WTC11 (cell line): ENCODE results near the gene CNTFR. TPM values are rescaled to one million over a fixed set of nuclear protein-coding genes. Genes with fewer than 3 reads are reported as not detected.

Experiments
- ATAC-seq: fragments of 200-7000 bp; cut with Tn5 transposase; 2 replicates; pipeline ENCODE4 v1.10.0; 2021; ENCODE audit warnings: mild to moderate bottlenecking, moderate library complexity
- CTCF ChIA-PET: fragments of 300-600 bp; sonication (Branson Sonifier 250); formaldehyde crosslinking; loops from one replicate; lab custom pipeline; 2021; ENCODE audit warnings: antibody characterized with exemption; lab: Charles Lee
- POLR2A ChIA-PET: fragments of 350-600 bp; sonication (Branson Sonifier 250); formaldehyde crosslinking; loops from one replicate; lab custom pipeline; 2021; ENCODE audit warnings: antibody characterized with exemption; lab: Charles Lee
- DNase-seq: peaks from one replicate; pipeline ENCODE4 v3.0.0; 2021; ENCODE audit warnings: low spot score
- H3K27ac Mint-ChIP-seq: 2 replicates; pipeline ENCODE4 v1.8.0; 2021; ENCODE audit warnings: mixed read lengths
- H3K27me3 Mint-ChIP-seq: 2 replicates; pipeline ENCODE4 v1.8.0; 2021; ENCODE audit warnings: low read depth, mild to moderate bottlenecking, moderate library complexity, mixed read lengths
- H3K36me3 Mint-ChIP-seq: 2 replicates; pipeline ENCODE4 v1.8.0; 2021; ENCODE audit warnings: mixed read lengths
- H3K4me1 Mint-ChIP-seq: 2 replicates; pipeline ENCODE4 v1.8.0; 2022; ENCODE audit warnings: mixed read lengths
- H3K4me3 Mint-ChIP-seq: 2 replicates; pipeline ENCODE4 v1.8.0; 2021; ENCODE audit warnings: mild to moderate bottlenecking, moderate library complexity, mixed read lengths
- H3K9me3 Mint-ChIP-seq: 2 replicates; pipeline ENCODE4 v1.8.0; 2021; ENCODE audit warnings: mixed read lengths
- ETV6 ChIP-seq: sonication (generic); formaldehyde crosslinking; IDR thresholded peaks from 2 replicates; pipeline ENCODE4 v1.8.1; 2022; ENCODE audit warnings: mild to moderate bottlenecking, missing genetic modification reagents
- KAT7 ChIP-seq: sonication (generic); formaldehyde crosslinking; IDR thresholded peaks from 2 replicates; pipeline ENCODE4 v1.8.1; 2023; ENCODE audit warnings: missing genetic modification reagents, mild to moderate bottlenecking, borderline replicate concordance
- NFYB ChIP-seq: sonication (generic); formaldehyde crosslinking; conservative IDR thresholded peaks from 2 replicates; pipeline ENCODE4 v1.8.0; 2022; ENCODE audit warnings: low read depth, missing genetic modification reagents
- NR1H2 ChIP-seq: sonication (generic); formaldehyde crosslinking; IDR thresholded peaks from 2 replicates; pipeline ENCODE4 v1.9.0; 2021; ENCODE audit warnings: mild to moderate bottlenecking, moderate library complexity, missing genetic modification reagents
- PRRX2 ChIP-seq: fragments of 250-450 bp; sonication (Bioruptor Pico); IDR thresholded peaks from 2 replicates; pipeline ENCODE4 v1.8.0; 2021; ENCODE audit warnings: mild to moderate bottlenecking
- RELA ChIP-seq: sonication (generic); formaldehyde crosslinking; IDR thresholded peaks from 2 replicates; pipeline ENCODE4 v1.8.1; 2022; ENCODE audit warnings: missing genetic modification reagents, mild to moderate bottlenecking, borderline replicate concordance
- TEAD1 ChIP-seq: sonication (generic); formaldehyde crosslinking; IDR thresholded peaks from 2 replicates; pipeline ENCODE4 v1.8.0; 2022; ENCODE audit warnings: mild to moderate bottlenecking, missing genetic modification reagents
- ZBTB21 ChIP-seq: sonication (generic); formaldehyde crosslinking; IDR thresholded peaks from 2 replicates; pipeline ENCODE4 v1.8.1; 2023; ENCODE audit warnings: mild to moderate bottlenecking, missing genetic modification reagents, borderline replicate concordance
- total RNA-seq: library from RNA; stranded (reverse); gene quantifications from 3 replicates; pipeline ENCODE4 v1.2.3, GENCODE V29; 2021
- TF ChIP-seq, protein P1 (sequence below): sonication (generic); formaldehyde crosslinking; conservative IDR thresholded peaks from 2 replicates; pipeline ENCODE4 v1.8.1; 2023; ENCODE audit warnings: mild to moderate bottlenecking, low read depth, missing genetic modification reagents, moderate library complexity
- TF ChIP-seq, protein P2 (sequence below): sonication (generic); formaldehyde crosslinking; conservative IDR thresholded peaks from 2 replicates; pipeline ENCODE4 v1.8.1; 2022; ENCODE audit warnings: mild to moderate bottlenecking, missing genetic modification reagents
- TF ChIP-seq, protein P3 (sequence below): fragments of 200-600 bp; IDR thresholded peaks from 2 replicates; pipeline ENCODE4 v1.8.0; 2022; ENCODE audit warnings: antibody characterized with exemption
- TF ChIP-seq, protein P4 (sequence below): sonication (generic); formaldehyde crosslinking; IDR thresholded peaks from 2 replicates; pipeline ENCODE4 v1.8.1; 2022; ENCODE audit warnings: low read depth, mild to moderate bottlenecking, moderate library complexity, missing genetic modification reagents, borderline replicate concordance
- TF ChIP-seq, protein P5 (sequence below): sonication (generic); formaldehyde crosslinking; IDR thresholded peaks from 2 replicates; pipeline ENCODE4 v1.8.1; 2023; ENCODE audit warnings: mild to moderate bottlenecking, missing genetic modification reagents
- TF ChIP-seq, protein P6 (sequence below): sonication (generic); formaldehyde crosslinking; IDR thresholded peaks from 2 replicates; pipeline ENCODE4 v1.8.0; 2023; ENCODE audit warnings: mild to moderate bottlenecking, missing genetic modification reagents
- TF ChIP-seq, protein P7 (sequence below): sonication (generic); formaldehyde crosslinking; IDR thresholded peaks from 2 replicates; pipeline ENCODE4 v1.8.1; 2023; ENCODE audit warnings: mild to moderate bottlenecking, moderate library complexity, missing genetic modification reagents

CNTFR gene
- total RNA-seq, 1 experiment from 2014 or later: 18.0 TPM

DNA sequence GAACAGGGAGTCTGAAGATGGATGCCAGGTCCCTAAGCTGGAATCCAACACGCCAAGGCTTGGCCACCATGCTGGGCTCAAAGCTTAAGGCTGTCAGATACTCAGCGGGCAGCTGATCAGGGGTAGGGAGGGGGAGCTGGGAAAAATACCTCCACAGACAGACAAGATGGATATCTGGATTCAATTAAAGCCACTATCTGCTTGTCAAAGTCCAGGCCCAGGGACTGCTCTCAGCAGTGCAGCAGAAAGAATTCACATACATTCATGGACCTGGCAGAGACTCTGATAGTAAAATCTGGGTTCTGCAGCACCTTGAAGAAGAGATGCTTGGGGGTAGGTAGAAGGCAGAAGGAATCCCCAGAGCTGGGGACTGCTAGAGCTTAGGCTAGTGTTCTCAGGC lies 25.6 kb upstream of the CNTFR start:
- Mint-ChIP-seq H3K4me3 (no peak overlapping the region), H3K9me3 (no peaks in the 10 kb centered on the region), H3K36me3 (no peaks in the 10 kb centered on the region), H3K27ac (no peak overlapping the region), H3K4me1 (peaks cover 25% of the 10 kb centered on the region), H3K27me3 (peaks cover 24% of the 10 kb centered on the region)
- DNase-seq (no peak), ATAC-seq (no peak)
- ChIA-PET CTCF (interaction anchor here (1.3 to 1.5 kb wide), 2 partner anchors 11 to 19 kb away, joined by 5 to 7 read pairs; no protein-coding TSS in a partner anchor), POLR2A (no interaction called here)
- TF ChIP-seq TEAD1 (CRISPR knock-in tag): no peak
- TF ChIP-seq, protein P1, sequence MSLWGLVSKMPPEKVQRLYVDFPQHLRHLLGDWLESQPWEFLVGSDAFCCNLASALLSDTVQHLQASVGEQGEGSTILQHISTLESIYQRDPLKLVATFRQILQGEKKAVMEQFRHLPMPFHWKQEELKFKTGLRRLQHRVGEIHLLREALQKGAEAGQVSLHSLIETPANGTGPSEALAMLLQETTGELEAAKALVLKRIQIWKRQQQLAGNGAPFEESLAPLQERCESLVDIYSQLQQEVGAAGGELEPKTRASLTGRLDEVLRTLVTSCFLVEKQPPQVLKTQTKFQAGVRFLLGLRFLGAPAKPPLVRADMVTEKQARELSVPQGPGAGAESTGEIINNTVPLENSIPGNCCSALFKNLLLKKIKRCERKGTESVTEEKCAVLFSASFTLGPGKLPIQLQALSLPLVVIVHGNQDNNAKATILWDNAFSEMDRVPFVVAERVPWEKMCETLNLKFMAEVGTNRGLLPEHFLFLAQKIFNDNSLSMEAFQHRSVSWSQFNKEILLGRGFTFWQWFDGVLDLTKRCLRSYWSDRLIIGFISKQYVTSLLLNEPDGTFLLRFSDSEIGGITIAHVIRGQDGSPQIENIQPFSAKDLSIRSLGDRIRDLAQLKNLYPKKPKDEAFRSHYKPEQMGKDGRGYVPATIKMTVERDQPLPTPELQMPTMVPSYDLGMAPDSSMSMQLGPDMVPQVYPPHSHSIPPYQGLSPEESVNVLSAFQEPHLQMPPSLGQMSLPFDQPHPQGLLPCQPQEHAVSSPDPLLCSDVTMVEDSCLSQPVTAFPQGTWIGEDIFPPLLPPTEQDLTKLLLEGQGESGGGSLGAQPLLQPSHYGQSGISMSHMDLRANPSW: no peak
- no peak for TF ChIP-seq ETV6 (CRISPR knock-in tag)
- no peak for TF ChIP-seq NFYB (CRISPR knock-in tag)
- TF ChIP-seq, protein P2, sequence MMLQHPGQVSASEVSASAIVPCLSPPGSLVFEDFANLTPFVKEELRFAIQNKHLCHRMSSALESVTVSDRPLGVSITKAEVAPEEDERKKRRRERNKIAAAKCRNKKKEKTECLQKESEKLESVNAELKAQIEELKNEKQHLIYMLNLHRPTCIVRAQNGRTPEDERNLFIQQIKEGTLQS: no peak

DNA sequence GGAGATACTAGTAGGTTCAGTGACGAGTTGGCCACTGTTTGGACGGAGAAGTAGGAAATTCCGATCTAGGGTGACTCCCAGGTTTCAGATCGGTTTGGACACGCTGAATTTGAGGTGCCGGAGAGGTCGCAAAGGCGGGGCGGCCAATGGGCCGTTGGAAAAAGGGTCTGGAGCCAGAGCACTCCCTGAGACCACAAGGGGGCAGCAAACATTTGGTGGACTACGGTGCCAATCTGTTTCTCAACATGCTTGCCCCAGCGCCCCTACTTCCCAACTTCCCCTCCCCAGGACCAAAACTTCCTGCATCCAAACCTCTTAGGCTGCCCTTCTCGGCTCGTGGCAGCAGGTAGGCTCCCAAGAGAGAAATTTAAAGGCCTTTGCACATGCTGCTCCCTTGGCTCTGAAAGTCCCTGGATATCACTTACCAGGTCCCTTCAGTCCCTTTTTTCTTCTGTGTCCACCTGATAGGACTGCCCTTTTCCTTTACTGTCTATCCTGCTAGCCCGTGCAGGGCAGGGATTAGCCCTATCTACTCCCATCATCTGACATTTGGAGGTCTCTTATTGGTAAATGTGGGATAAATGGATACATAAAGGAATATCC lies 23.4 kb upstream of the CNTFR start:
- DNase-seq: peak; percentile 85
- Mint-ChIP-seq H3K36me3 (no peaks in the 10 kb centered on the region), H3K4me3 (peak overlapping the region; percentile 82), H3K4me1 (peaks cover 20% of the 10 kb centered on the region), H3K27ac (peak overlapping the region; percentile 43), H3K9me3 (no peaks in the 10 kb centered on the region), H3K27me3 (peaks cover 11% of the 10 kb centered on the region)
- TF ChIP-seq, protein P3, sequence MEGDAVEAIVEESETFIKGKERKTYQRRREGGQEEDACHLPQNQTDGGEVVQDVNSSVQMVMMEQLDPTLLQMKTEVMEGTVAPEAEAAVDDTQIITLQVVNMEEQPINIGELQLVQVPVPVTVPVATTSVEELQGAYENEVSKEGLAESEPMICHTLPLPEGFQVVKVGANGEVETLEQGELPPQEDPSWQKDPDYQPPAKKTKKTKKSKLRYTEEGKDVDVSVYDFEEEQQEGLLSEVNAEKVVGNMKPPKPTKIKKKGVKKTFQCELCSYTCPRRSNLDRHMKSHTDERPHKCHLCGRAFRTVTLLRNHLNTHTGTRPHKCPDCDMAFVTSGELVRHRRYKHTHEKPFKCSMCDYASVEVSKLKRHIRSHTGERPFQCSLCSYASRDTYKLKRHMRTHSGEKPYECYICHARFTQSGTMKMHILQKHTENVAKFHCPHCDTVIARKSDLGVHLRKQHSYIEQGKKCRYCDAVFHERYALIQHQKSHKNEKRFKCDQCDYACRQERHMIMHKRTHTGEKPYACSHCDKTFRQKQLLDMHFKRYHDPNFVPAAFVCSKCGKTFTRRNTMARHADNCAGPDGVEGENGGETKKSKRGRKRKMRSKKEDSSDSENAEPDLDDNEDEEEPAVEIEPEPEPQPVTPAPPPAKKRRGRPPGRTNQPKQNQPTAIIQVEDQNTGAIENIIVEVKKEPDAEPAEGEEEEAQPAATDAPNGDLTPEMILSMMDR: peak; percentile 78
- no peak for TF ChIP-seq NR1H2
- POLR2A ChIA-PET: interaction anchor here (1.0 kb wide), 1 partner anchor 25 kb away, joined by 3 read pairs; the partner anchor contains the start of gene SIGMAR1
- CTCF ChIA-PET: interaction anchor here (0.5 to 3.6 kb wide), 25 partner anchors 8 to 1552 kb away, joined by 3 to 26 read pairs (median 5); partner anchors contain the start of genes ARID3C, DCTN3, GALT and IL11RA
- peak; percentile 63 for ATAC-seq

DNA sequence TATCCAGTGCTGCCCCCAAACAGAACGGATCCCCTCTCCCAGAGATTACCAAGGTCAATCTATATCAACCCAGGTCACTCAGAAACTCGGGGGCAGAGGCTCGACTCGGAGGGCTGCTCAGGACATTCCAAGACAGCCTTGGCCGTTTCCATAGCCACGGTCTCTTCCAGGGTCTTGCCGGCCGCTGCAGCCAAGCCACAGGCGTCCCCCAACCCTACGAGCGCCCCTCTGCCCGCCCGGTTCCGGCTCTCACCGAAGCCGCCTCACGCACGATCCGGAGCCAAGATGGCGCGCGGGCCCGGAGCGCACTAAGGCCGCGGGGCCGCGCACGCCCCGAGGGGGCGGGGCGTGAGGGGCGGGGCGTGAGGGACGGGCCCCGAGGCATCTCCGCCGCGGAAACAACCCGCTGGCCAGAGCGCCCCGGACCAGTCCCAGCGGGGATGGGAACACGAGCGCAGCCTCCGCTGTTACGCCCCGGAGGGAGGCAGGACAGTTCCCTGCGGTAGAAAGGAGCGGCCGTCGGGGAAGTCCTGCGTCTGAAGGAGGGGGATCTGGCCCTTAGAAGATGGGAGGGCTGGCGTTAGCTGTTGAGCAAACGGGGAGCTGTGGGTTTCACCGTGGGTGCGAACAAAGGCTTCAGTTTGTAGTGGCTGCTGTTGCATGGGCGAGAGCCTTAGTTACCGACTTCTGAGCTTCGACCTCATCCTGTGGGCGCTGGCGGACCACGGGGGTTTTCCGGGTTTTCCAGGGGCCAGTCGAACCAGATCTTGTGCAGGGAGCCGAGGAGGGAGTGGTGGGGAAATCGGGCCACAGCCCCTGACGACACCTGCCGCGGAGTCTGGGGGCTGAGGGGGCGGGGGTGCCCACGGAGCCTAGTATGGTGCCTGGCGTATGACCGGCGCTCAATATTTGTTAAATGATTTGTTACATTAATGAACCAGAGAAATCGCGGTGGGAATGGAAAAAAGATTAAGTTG lies 22.6 kb upstream of the CNTFR start, which contains the start of gene RPP25L:
TSS of gene RPP25L (minus strand) at position 287 of the 977 bp plus-strand sequence. CDS start 801 bp downstream, outside the sequence.
- peaks cover 20% of the 10 kb centered on the region for H3K4me1 Mint-ChIP-seq
- ATAC-seq: peak; percentile 86
- peak; percentile 83 for DNase-seq
- H3K36me3 Mint-ChIP-seq: no peaks in the 10 kb centered on the region
- ChIA-PET CTCF (interaction anchor here (0.5 to 3.6 kb wide), 18 partner anchors 8 to 1552 kb away, joined by 3 to 19 read pairs (median 4); partner anchors contain the start of genes DCTN3 and SIGMAR1), POLR2A (interaction anchor here (1.0 kb wide), 1 partner anchor 26 kb away, joined by 3 read pairs; the partner anchor contains the start of gene SIGMAR1)
- peaks cover 11% of the 10 kb centered on the region for H3K27me3 Mint-ChIP-seq
- no peaks in the 10 kb centered on the region for H3K9me3 Mint-ChIP-seq
- H3K4me3 Mint-ChIP-seq: peak within 1 kb of the TSS; percentile 82
- peak within 1 kb of the TSS; percentile 82 for H3K27ac Mint-ChIP-seq
- TF ChIP-seq, protein P4, sequence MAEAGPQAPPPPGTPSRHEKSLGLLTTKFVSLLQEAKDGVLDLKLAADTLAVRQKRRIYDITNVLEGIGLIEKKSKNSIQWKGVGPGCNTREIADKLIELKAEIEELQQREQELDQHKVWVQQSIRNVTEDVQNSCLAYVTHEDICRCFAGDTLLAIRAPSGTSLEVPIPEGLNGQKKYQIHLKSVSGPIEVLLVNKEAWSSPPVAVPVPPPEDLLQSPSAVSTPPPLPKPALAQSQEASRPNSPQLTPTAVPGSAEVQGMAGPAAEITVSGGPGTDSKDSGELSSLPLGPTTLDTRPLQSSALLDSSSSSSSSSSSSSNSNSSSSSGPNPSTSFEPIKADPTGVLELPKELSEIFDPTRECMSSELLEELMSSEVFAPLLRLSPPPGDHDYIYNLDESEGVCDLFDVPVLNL (CRISPR knock-in tag): no peak
- TF ChIP-seq, protein P5, sequence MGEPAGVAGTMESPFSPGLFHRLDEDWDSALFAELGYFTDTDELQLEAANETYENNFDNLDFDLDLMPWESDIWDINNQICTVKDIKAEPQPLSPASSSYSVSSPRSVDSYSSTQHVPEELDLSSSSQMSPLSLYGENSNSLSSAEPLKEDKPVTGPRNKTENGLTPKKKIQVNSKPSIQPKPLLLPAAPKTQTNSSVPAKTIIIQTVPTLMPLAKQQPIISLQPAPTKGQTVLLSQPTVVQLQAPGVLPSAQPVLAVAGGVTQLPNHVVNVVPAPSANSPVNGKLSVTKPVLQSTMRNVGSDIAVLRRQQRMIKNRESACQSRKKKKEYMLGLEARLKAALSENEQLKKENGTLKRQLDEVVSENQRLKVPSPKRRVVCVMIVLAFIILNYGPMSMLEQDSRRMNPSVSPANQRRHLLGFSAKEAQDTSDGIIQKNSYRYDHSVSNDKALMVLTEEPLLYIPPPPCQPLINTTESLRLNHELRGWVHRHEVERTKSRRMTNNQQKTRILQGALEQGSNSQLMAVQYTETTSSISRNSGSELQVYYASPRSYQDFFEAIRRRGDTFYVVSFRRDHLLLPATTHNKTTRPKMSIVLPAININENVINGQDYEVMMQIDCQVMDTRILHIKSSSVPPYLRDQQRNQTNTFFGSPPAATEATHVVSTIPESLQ (CRISPR knock-in tag): no peak
- TF ChIP-seq, protein P6, sequence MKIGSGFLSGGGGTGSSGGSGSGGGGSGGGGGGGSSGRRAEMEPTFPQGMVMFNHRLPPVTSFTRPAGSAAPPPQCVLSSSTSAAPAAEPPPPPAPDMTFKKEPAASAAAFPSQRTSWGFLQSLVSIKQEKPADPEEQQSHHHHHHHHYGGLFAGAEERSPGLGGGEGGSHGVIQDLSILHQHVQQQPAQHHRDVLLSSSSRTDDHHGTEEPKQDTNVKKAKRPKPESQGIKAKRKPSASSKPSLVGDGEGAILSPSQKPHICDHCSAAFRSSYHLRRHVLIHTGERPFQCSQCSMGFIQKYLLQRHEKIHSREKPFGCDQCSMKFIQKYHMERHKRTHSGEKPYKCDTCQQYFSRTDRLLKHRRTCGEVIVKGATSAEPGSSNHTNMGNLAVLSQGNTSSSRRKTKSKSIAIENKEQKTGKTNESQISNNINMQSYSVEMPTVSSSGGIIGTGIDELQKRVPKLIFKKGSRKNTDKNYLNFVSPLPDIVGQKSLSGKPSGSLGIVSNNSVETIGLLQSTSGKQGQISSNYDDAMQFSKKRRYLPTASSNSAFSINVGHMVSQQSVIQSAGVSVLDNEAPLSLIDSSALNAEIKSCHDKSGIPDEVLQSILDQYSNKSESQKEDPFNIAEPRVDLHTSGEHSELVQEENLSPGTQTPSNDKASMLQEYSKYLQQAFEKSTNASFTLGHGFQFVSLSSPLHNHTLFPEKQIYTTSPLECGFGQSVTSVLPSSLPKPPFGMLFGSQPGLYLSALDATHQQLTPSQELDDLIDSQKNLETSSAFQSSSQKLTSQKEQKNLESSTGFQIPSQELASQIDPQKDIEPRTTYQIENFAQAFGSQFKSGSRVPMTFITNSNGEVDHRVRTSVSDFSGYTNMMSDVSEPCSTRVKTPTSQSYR: no peak
- TF ChIP-seq ZBTB21 (CRISPR knock-in tag): no peak
- TF ChIP-seq, protein P7, sequence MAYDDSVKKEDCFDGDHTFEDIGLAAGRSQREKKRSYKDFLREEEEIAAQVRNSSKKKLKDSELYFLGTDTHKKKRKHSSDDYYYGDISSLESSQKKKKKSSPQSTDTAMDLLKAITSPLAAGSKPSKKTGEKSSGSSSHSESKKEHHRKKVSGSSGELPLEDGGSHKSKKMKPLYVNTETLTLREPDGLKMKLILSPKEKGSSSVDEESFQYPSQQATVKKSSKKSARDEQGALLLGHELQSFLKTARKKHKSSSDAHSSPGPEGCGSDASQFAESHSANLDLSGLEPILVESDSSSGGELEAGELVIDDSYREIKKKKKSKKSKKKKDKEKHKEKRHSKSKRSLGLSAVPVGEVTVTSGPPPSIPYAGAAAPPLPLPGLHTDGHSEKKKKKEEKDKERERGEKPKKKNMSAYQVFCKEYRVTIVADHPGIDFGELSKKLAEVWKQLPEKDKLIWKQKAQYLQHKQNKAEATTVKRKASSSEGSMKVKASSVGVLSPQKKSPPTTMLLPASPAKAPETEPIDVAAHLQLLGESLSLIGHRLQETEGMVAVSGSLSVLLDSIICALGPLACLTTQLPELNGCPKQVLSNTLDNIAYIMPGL (CRISPR knock-in tag): peak; percentile 85; the same call in 1 of the 2 replicates
- 0 out of 2 replicates have a peak, but pooled peaks have one; percentile 55 for TF ChIP-seq KAT7 (CRISPR knock-in tag)
- TF ChIP-seq ETV6 (CRISPR knock-in tag): peak; percentile 34
- no peak for TF ChIP-seq PRRX2 (CRISPR knock-in tag)
- no peak for TF ChIP-seq RELA (CRISPR knock-in tag)
